GM19397 (cell line): ENCODE results near the gene SORCS2.

ENCODE experiments used
- ATAC-seq: cut with Tn5 transposase; IDR thresholded peaks from one replicate; pipeline ENCODE4 v1.9.1; 2021; ENCODE audit warnings: mild to moderate bottlenecking, moderate library complexity; ENCODE audit not compliant: unreplicated experiment

The SORCS2 gene

DNA sequence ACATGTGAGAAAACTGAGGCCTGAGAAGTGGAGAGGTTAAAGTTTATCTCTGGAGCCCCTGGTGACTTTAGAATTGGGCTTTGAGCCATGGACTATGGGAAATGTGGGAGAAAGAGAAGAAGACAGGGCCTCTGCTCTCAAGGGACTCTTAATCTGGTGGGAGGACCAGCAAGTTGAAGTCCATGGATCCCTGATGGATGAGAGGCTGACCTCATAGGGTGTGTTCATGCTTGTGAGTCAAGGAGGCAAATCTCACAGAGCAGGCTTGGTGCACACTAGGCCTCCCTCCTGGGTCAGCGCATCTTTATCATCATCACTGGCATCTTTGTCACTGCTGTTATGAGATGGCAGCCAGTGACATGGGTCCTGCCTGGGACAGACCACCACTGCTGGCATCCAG is 535.4 kb downstream of the SORCS2 start:
- ATAC-seq: no peak

GRCh38 chr4:7731437-7731836 is 539.1 kb downstream of the SORCS2 start:
- no peak for ATAC-seq

DNA sequence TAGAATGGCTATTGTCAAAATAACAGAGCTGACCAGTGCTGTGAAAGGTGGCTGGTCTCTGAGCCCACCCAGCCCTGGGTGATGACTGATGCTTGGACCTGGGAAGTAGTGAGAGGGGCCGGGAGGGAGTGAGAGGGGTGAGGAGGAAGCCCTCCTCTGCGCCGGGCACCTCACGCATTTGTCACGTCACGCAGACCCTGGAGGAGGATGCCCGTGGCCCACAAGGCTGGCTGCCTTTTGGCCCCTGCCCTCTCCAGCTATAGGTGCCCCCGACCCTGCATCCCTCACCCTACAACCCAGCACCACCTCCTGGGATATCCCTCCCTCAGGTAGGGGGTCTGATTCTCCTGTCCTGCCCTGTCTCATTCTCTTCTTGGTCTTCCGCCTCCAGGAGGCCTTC is 539.9 kb downstream of the SORCS2 start:
- ATAC-seq: no peak

DNA sequence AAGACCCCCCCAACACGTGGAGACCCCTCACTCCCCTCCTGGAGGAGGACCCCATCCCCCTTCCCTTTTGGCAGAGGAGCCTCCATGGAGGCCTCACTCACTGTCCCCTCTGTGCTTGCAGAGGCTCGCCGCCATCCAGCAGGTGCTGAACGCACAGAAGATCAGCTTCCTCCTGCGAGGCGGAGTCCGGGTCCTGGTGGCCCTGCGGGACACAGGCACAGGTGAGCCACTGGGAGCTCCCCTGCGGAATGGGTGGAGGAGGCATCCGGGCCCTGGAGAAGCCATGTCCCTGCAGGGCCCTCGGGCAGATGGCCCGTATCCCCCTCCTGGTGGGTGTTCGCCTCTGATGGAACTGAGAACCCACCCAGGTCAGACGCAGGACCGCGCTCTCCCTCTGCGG is 540.9 kb downstream of the SORCS2 start:
- ATAC-seq: no peak

- no peak for ATAC-seq
These were observed 541.7 kb downstream of the SORCS2 start for GRCh38 chr4:7733801-7734650.

- ATAC-seq: no peak
These were observed 542.4 kb downstream of the SORCS2 start for GRCh38 chr4:7734651-7735260.

GRCh38 chr4:7735395-7735794 is 543.1 kb downstream of the SORCS2 start:
- ATAC-seq: no peak

DNA sequence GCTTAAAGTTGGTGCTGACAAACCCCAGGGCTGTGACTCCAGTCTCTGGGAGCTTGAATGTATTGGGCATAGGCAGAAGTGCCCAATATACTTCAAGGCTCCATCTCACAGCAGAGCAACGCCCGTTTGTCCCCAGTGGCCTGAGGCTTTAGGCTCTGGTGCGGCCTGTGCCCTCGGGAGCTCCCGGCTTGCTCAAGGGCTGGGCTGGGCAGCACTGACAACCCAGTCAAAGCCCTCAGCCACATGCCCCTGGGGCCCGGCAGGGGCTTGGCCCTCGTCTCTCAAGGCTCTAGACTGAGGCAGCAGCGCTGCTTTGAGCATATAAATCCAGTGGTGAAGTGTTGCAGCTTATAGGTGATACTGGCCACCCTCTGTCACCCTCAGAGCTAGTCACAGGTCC is 543.6 kb downstream of the SORCS2 start:
- ATAC-seq: no peak

DNA sequence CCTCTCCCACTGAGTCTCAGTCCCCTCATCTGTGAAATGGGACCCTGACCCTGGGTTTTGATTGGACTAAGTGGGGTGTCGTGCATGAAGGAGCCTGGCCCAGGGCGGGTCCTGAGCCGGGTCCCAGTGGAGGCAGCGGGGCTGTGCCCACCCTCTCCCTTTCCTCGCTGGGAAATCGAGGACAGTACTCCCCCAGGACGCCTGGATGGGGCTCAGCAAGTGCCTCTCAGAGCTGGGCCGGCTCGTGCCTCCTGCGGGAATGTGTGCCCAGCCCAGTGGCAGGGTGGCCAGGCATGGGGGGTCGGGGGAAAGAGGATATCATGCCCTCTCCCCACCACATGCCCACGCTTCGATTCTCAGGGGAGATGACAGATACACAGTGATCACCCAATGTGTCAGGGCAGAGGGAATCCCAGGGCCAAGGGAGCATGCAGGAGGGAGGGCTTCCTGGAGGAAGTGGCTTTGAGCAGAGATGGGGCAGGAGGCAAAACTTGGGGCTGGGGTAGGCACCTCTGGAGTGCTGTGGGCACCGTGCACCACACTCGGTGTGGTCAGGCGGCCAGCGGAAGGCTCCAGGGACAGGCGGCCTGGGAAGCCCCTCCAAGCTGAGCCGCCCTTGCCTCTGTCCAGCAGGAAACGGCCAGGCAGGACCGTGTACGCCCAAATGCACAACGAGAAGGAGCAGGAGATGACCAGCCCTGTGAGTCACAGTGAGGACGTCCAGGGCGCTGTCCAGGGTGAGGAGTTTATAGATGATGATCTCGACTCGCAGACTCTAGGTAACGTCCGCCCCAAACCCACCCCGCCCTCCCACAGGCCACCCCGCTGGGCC is 544.3 kb downstream of the SORCS2 start:
- no peak for ATAC-seq

GRCh38 chr4:7737268-7737645 is 544.9 kb downstream of the SORCS2 start:
- ATAC-seq: no peak

GRCh38 chr4:7737752-7738457 is 545.6 kb downstream of the SORCS2 start:
- ATAC-seq: no peak

- no peak for ATAC-seq
These were observed 546.2 kb downstream of the SORCS2 start for GRCh38 chr4:7738458-7739076.

GRCh38 chr4:7739077-7739917 is 547.0 kb downstream of the SORCS2 start:
- no peak for ATAC-seq

DNA sequence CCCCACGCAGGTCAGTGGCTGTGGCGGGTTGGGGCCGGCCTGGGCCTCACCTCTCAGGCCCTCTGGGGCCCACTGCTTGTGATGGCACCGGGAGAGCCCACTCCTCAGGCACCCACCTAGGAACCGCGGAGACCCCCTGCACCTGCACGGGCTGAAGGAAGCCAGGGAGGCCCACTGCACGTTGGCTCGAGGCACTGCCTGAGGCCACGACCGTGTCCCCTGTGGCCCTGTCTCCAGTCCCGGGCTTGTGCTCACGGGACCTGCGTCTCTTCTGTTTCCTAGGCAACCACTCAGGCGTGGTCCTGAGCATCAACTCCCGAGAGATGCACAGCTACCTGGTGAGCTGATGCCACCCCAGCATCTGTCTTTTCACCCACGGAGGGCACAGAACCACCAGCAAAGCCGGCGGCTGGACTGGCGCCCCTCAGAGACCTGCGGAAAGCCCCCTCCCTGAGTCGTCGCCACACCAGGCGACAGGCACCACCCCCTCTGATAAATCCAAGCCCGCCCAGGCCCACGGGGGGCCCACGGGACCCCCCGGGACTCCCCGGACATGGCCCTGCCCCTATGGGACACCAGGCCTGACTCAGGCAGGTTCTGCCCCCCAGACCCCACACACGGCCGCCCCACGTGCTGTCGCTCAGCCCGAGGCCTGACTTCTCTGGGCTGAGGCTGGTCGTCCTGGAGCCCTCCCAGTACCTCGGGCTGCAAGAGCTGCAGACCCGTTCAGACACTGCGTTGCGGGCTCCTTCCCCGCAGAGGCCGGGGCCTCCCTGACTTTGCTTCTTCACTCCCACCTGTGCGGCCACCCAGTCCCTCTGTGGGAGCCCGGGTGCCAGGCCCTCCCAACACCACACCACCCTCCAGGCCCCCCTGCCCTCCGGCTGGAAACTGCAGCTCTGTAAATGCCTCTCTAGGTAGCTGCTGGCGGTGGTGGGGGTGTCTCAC is 547.9 kb downstream of the SORCS2 start:
- ATAC-seq: no peak

DNA sequence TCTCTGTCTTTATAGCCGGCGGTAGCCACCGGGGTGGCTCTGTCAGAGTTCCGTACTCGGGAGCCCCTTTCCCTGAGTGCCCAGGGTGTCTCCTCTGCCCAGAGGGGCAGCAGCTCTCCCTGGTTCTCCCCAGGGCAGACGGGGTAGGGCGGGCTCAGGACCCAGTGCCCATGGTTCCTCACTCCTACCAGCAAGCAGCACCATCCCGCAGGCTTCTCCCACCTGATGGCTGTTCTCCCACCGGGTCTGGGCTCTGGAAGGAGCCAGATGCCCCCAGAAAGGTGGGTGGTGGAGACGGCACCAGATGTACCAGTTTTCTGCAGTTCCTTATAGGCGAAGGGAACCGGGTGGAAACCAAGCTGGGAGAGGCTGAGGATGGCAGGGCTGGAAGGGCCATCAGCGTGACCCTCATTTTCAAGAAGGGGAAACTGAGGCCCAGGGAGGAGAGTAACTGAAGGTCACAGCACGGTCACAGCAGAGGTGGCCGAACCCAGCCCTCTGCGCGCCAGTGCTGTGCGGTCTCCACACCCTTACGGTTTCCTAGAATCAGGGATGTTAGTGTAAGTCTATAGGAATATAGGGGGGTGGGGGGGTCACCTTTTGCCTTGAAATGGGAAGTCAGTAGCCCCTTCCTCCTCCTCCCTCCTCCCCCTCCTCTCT is 548.7 kb downstream of the SORCS2 start:
- no peak for ATAC-seq

DNA sequence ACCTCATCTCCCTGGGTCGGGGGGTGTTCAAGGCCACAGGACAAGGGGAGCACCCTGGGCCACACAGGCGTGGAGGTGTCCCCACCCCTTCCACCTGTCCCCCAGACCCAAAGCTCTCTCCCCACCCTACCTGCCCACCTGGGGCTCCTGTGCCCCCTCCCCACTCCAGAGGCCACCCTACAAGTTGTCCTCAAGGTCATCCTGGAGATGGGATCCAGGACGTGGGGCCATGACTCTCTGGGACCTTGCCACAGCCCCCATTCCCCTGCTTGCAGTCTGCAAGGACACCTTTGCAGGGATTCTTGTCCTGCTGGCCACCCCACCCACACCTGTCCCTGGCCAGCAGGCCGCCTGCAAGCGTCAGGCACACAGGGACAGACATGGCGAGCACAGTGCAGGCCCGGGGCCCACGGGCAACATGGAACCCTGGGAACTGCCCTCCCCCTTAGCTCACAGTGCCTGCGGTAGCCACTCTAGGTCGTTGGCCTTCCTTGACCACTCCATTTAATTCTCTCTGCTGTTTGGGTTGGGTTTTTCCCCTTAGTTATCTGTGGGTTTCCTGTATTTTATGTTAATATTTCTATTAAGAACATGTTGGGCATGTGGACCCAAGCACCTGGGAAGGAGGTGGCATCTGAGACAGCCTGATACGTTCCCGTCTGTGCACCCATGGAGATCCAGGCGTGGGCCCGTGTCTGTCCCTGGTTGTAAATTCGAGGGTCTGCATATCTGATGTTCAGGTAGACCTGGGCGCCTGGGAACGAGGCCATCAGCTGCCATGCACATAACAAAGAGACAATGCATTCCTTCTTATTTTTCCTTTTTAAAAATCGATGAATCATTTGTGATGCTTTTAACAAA is 549.8 kb downstream of the SORCS2 start:
- no peak for ATAC-seq

DNA sequence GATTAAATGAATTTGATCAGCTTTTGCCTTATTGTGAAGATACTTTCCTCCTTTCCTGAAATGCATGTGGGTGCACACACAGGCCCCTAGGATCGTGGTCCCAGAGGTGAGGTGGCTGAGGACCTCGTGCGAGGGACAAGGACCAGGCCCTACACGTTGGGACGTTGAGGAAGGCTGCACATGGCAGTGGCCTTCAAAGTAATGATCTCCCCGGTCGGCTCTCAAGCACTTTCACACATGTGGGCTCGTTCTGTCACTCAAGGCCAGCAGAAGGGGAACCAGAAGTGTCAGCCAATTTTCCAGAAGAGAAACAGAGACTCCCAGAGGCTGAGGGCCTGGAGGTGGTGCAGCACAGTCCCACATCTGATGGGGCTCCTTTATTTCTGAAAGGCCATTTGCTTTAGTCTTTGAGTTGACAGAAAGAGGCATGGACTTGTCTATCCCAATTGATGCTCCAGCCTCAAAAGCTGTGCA is 550.5 kb downstream of the SORCS2 start:
- ATAC-seq: no peak
